Measurements from ENCODE around the gene NDUFAF8. TPM values are rescaled to one million over a fixed set of nuclear protein-coding genes. Genes with fewer than 3 reads are reported as not detected.

The NDUFAF8 gene
- polyA plus RNA-seq, 2 of the 4 experiments (the other 2 are of a cell fraction) = 179 to 308 TPM

GRCh38 chr17:81193470-81194224 is 45.5 kb upstream of the NDUFAF8 start:
- DNase-seq (ENCODE audit: low read depth in 1 of 2, low spot score in 1 of 2) (no peak), FAIRE-seq (no peak), ATAC-seq (no peak)
- H3K4me3 ChIP-seq = no peak overlapping the region
- ChIA-PET POLR2A (no interaction called here), CTCF (interaction anchor here (0.6 to 5.9 kb wide), 5 partner anchors 8 to 212 kb away, joined by 3 to 58 read pairs (median 4); no protein-coding TSS in a partner anchor)
- no peak for TF ChIP-seq ZC3H11A (IDR thresholded peaks at IDR 0.05)
- no peak for TF ChIP-seq HOXB5 (CRISPR knock-in tag; IDR thresholded peaks at IDR 0.05)
- TF ChIP-seq HEYL (CRISPR knock-in tag; IDR thresholded peaks at IDR 0.05) = no peak
- TF ChIP-seq CBX8 (IDR thresholded peaks at IDR 0.05) = no peak
- WGBS (ENCODE audit: missing lambda C conversion rate) = 97% methylated on average over 37 of the region's 38 CpGs
- H3K4me1 ChIP-seq = no peaks in the 10 kb centered on the region
- no peak overlapping the region for H3K4me2 ChIP-seq
- no peaks in the 10 kb centered on the region for H3K9me3 ChIP-seq
- no peak overlapping the region for H3K27ac ChIP-seq

- H3K4me3 ChIP-seq = no peak overlapping the region
- CTCF ChIA-PET = interaction anchor here (0.6 to 5.9 kb wide), 4 partner anchors 7 to 213 kb away, joined by 3 to 58 read pairs (median 4); no protein-coding TSS in a partner anchor
- no peak for TF ChIP-seq POLR2AphosphoS2 (conservative IDR thresholded peaks at IDR 0.05; ENCODE audit: low read length)
- no peak for TF ChIP-seq NPAS2 (CRISPR knock-in tag; IDR thresholded peaks at IDR 0.05; ENCODE audit: borderline replicate concordance)
- TF ChIP-seq FOSL2 (IDR thresholded peaks at IDR 0.05) = no peak
- no peak for TF ChIP-seq FOSL2 (CRISPR knock-in tag; IDR thresholded peaks at IDR 0.05)
- no peak for TF ChIP-seq ATOH8 (CRISPR knock-in tag; IDR thresholded peaks at IDR 0.05; ENCODE audit: low read depth)
- TF ChIP-seq CTCF (IDR thresholded peaks at IDR 0.05) = no peak
- TF ChIP-seq HOXB13 (CRISPR knock-in tag; IDR thresholded peaks at IDR 0.05; ENCODE audit: low read depth) = no peak
- no peak for TF ChIP-seq EP300 (IDR thresholded peaks at IDR 0.05)
- TF ChIP-seq FOXS1 (CRISPR knock-in tag; IDR thresholded peaks at IDR 0.05) = no peak
- TF ChIP-seq BCL3 (IDR thresholded peaks at IDR 0.05) = no peak
- TF ChIP-seq RAD21 (conservative IDR thresholded peaks at IDR 0.05 in 1 of 2, IDR thresholded peaks at IDR 0.05 in 1 of 2) = no peak
- no peak for TF ChIP-seq CEBPB (IDR thresholded peaks at IDR 0.05)
- TF ChIP-seq SREBF2 (IDR thresholded peaks at IDR 0.05) = no peak
- no peak for TF ChIP-seq CHD4 (IDR thresholded peaks at IDR 0.05; ENCODE audit: borderline replicate concordance)
- TF ChIP-seq KDM1A (IDR thresholded peaks at IDR 0.05; ENCODE audit: low read depth) = no peak
- no peak for TF ChIP-seq CHD2 (IDR thresholded peaks at IDR 0.05; ENCODE audit: low read length, partially characterized antibody)
- no peak for TF ChIP-seq ZNF302 (CRISPR knock-in tag; IDR thresholded peaks at IDR 0.05)
- TF ChIP-seq PHF8 (IDR thresholded peaks at IDR 0.05; ENCODE audit: borderline replicate concordance, low read depth) = no peak
- H3K4me2 ChIP-seq = no peak overlapping the region
- ATAC-seq = no peak
- no peak overlapping the region for H3K27ac ChIP-seq
- DNase-seq (ENCODE audit: low read depth in 1 of 2, low spot score in 1 of 2) = no peak
- H3K9me3 ChIP-seq = no peaks in the 10 kb centered on the region
- FAIRE-seq = no peak
- POLR2A ChIA-PET = no interaction called here
- H3K4me1 ChIP-seq = no peaks in the 10 kb centered on the region
- WGBS (ENCODE audit: missing lambda C conversion rate) = 85% methylated on average over 20 of the region's 21 CpGs
Measured at GRCh38 chr17:81194225-81194760, 44.8 kb upstream of the NDUFAF8 start.
